B cell (primary cell): ENCODE results near the gene HOXA1. TPM values are rescaled to one million over a fixed set of nuclear protein-coding genes. Genes with fewer than 3 reads are reported as not detected.

Source experiments
- ATAC-seq: fragments of 200-7000 bp; cut with Tn5 transposase; one replicate; pipeline ENCODE4 v1.10.0; 2021; ENCODE audit warnings: low read depth, mild to moderate bottlenecking, moderate number of reproducible peaks, moderate library complexity
- CTCF ChIA-PET: fragments of 350-600 bp; sonication (Branson Sonifier 250); formaldehyde crosslinking; loops from one replicate; lab custom pipeline; 2021; ENCODE audit warnings: antibody characterized with exemption, inconsistent platforms; lab: Charles Lee
- POLR2A ChIA-PET: fragments of 350-600 bp; sonication (Branson Sonifier 250); formaldehyde crosslinking; loops from one replicate; lab custom pipeline; 2021; ENCODE audit warnings: antibody characterized with exemption; lab: Charles Lee
- DNase-seq: peaks from one replicate; pipeline ENCODE4 v3.0.0; 2013
- H2AFZ ChIP-seq: 2 replicates; pipeline ENCODE4 v1.6.1; 2012; ENCODE audit warnings: mild to moderate bottlenecking, low read depth, low read length; ENCODE audit not compliant: insufficient read depth, poor library complexity, severe bottlenecking
- H3K27ac ChIP-seq, 2 donors: 1 replicate in 1 of 2; 2 replicates in 1 of 2; pipeline ENCODE4 v1.5.1; 2012 to 2013; ENCODE audit warnings: low read length in 2 of 2, mild to moderate bottlenecking in 2 of 2, moderate library complexity in 1 of 2
- H3K27me3 ChIP-seq, 4 experiments: fragments of 200-600 bp in 1 of 4; sonication (generic) in 1 of 4; replicated peaks in 1 of 4; 1 replicate in 2 of 4; 2 replicates in 2 of 4; pipeline versions ENCODE4 v1.6.1 to v1.7.0; 2013 to 2016; ENCODE audit warnings: low read length in 3 of 4, mild to moderate bottlenecking in 2 of 4, mixed read lengths in 1 of 4, moderate library complexity in 1 of 4; ENCODE audit not compliant: insufficient read depth in 4 of 4, control insufficient read depth in 3 of 4; ENCODE audit errors: control extremely low read depth in 1 of 4
- H3K36me3 ChIP-seq, 2 experiments: replicated peaks in 1 of 2; 1 replicate in 1 of 2; 2 replicates in 1 of 2; pipeline versions ENCODE4 v1.6.1 to v1.7.1; 2013; ENCODE audit warnings: low read length in 1 of 2; ENCODE audit not compliant: insufficient read depth in 2 of 2, control insufficient read depth in 1 of 2; ENCODE audit errors: control extremely low read depth in 1 of 2, extremely low read depth in 1 of 2
- H3K4me1 ChIP-seq, 2 donors: fragments of 200-600 bp in 1 of 2; sonication (generic) in 1 of 2; 1 replicate in 1 of 2; 2 replicates in 1 of 2; pipeline versions ENCODE4 v1.5.1 to v1.6.1; 2013 to 2017; ENCODE audit warnings: low read length in 2 of 2; ENCODE audit not compliant: control insufficient read depth in 2 of 2, insufficient read depth in 2 of 2
- H3K4me2 ChIP-seq: replicated peaks from 2 replicates; pipeline ENCODE3; 2012; ENCODE audit warnings: mild to moderate bottlenecking, low read depth, low read length; ENCODE audit not compliant: poor library complexity, severe bottlenecking
- H3K4me3 ChIP-seq, 5 experiments: fragments of 200-600 bp in 1 of 5; sonication (generic) in 1 of 5; 1 replicate in 3 of 5; 2 replicates in 2 of 5; pipeline versions ENCODE4 v1.5.1 to v1.7.0; 2011 to 2016; ENCODE audit warnings: low read length in 4 of 5, mild to moderate bottlenecking in 4 of 5, low read depth in 2 of 5, control low read depth in 1 of 5, moderate library complexity in 1 of 5; ENCODE audit not compliant: insufficient read depth in 1 of 5; ENCODE audit errors: control extremely low read depth in 1 of 5, extremely low read depth in 1 of 5
- H3K79me2 ChIP-seq: fragments of 200-600 bp; sonication (generic); one replicate; pipeline ENCODE4 v1.6.0; 2016; ENCODE audit warnings: low read length; ENCODE audit not compliant: control insufficient read depth, insufficient read depth
- H3K9ac ChIP-seq: fragments of 200-600 bp; sonication (generic); 2 replicates; pipeline ENCODE4 v1.6.1; 2017; ENCODE audit warnings: mild to moderate bottlenecking, low read length, moderate library complexity
- H3K9me3 ChIP-seq, 3 donors: one replicate each; pipeline versions ENCODE4 v1.6.1 to v1.7.1; 2013; ENCODE audit warnings: low read length in 2 of 3; ENCODE audit not compliant: control insufficient read depth in 2 of 3, insufficient read depth in 1 of 3; ENCODE audit errors: control extremely low read depth in 1 of 3
- H4K20me1 ChIP-seq: 2 replicates; pipeline ENCODE4 v1.6.0; 2012; ENCODE audit warnings: mild to moderate bottlenecking, low read length; ENCODE audit not compliant: insufficient read depth, control insufficient read depth, poor library complexity, severe bottlenecking
- H3K27ac Mint-ChIP-seq: one replicate; pipeline ENCODE4 v1.8.0; 2021; ENCODE audit warnings: mixed read lengths
- H3K27me3 Mint-ChIP-seq: one replicate; pipeline ENCODE4 v1.8.0; 2021; ENCODE audit warnings: mixed read lengths
- H3K4me1 Mint-ChIP-seq: one replicate; pipeline ENCODE4 v1.8.0; 2021; ENCODE audit warnings: mixed read lengths
- H3K4me3 Mint-ChIP-seq: one replicate; pipeline ENCODE4 v1.8.0; 2021; ENCODE audit warnings: mixed read lengths
- H3K9me3 Mint-ChIP-seq: one replicate; pipeline ENCODE4 v1.8.0; 2022; ENCODE audit warnings: mixed read lengths; ENCODE audit not compliant: insufficient read depth
- CTCF ChIP-seq: fragments of 200-600 bp; IDR thresholded peaks from one replicate; pipeline ENCODE4 v1.8.0; 2022; ENCODE audit warnings: antibody characterized with exemption, mild to moderate bottlenecking
- EZH2 ChIP-seq: IDR thresholded peaks from 2 replicates; pipeline ENCODE4 v1.6.1; 2012; ENCODE audit warnings: borderline replicate concordance, low read depth, mild to moderate bottlenecking, moderate library complexity, low read length; ENCODE audit not compliant: insufficient read depth, poor library complexity, severe bottlenecking
- WGBS: methylation state at CpG from one replicate; pipeline ENCODE4 v1.1.5; 2013; ENCODE audit warnings: missing lambda C conversion rate; ENCODE audit not compliant: insufficient coverage; 5-methylcytosine and 5-hydroxymethylcytosine counted together
- intact Hi-C: fragments of 100-400 bp; cut with micrococcal nuclease; formaldehyde crosslinking; loops from one replicate; pipeline ENCODE4 v1.10.0; 2022
- polyA plus RNA-seq: library from polyadenylated mRNA; depleted of rRNA; stranded (reverse); fragments of >200 nt; gene quantifications from 2 replicates; pipeline ENCODE4 v1.2.3, GENCODE V29; 2012
- total RNA-seq, 2 donors: library from RNA; stranded (reverse); fragments of 120-200 nt in 1 of 2; gene quantifications; 1 replicate in 1 of 2; 2 replicates in 1 of 2; pipeline versions ENCODE4 v1.2.3 to v1.2.4, GENCODE V29; 2013 to 2022

Gene HOXA1
- total and polyA plus RNA-seq, 2 donors (not counting 1 experiment from before 2014, with no cell fraction given), result 0.13 to 0.37 TPM

DNA sequence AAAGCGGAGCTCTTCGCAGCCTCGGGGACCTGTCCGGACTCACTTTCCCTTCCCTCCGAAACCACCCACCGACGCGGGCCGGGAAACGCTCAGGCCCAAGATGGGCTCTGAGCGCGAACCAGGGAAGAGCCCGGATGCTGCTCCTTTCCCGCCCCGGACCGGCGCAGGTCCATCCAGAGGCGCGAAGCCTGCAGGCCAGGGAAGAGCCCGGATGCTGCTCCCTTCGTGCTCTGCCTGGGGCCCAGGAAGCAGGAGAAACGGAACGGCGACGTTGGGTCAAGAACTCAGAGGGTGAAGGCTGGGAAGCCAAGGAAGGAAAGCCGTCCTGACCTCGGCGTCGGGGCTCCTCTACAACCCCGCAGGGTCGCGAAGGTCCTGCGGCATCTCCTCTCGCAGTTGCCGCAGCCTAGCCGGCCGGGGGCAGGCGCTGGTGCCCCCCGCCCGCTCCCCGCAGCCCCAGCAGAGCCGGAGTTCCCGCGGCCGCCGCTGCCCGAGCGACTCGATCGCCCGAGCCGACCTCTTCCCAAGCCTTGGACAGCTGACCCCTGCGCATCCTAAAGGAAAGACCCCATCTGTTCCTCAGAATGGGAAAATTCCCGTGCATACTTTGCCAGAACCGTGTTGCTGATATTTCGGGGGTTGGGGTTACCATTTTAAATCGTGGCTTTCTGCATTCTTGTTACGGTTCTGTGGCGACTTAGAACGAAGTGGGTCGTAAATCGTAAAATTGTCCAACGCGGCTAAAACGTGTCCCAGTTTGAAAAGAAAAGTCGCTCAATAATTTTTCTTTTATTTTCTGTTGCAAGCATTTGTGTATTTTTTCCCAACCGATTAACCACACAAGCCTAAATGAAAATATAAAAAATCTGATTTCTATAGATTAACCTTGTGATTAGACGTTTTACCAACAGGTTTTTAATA, 7.5 kb downstream of the HOXA1 start:
- Histone ChIP-seq H3K9ac (no peak overlapping the region), H3K4me3 (peak overlapping the region in 2 of 5 experiments; percentile 9 to 14), H3K4me2 (peak overlapping the region; percentile 60), H3K36me3 (no peaks in the 10 kb centered on the region), H3K4me1 (peaks cover 9 to 10% of the 10 kb centered on the region in 2 donors), H2AFZ (peak overlapping the region; percentile 36), H4K20me1 (no peaks in the 10 kb centered on the region), H3K79me2 (no peaks in the 10 kb centered on the region), H3K27me3 (peaks cover 5 to 54% (median 39%) of the 10 kb centered on the region in 4 experiments), H3K27ac (no peak overlapping the region), H3K9me3 (peaks cover 0 to 9% (median 3%) of the 10 kb centered on the region in 3 donors)
- peak overlapping the region; percentile 66 for H3K4me3 Mint-ChIP-seq
- TF ChIP-seq CTCF, result no peak
- peak; percentile 81 for TF ChIP-seq EZH2
- no peak overlapping the region for H3K27ac Mint-ChIP-seq
- peaks cover 57% of the 10 kb centered on the region for H3K27me3 Mint-ChIP-seq
- no peaks in the 10 kb centered on the region for H3K9me3 Mint-ChIP-seq
- peaks cover 9% of the 10 kb centered on the region for H3K4me1 Mint-ChIP-seq
- WGBS, result 15% methylated on average over 63 of the region's 68 CpGs
- ChIA-PET POLR2A (no interaction called here), CTCF (no interaction called here)
- intact Hi-C loops, result no loop called here
- DNase-seq, result peak; percentile 38
- no peak for ATAC-seq

- TF ChIP-seq EZH2, result no peak
- TF ChIP-seq CTCF, result no peak
- H3K4me2 ChIP-seq, result no peak overlapping the region
- H3K9me3 ChIP-seq, result peaks cover 0 to 9% (median 3%) of the 10 kb centered on the region in 3 donors
- H3K27me3 Mint-ChIP-seq, result peaks cover 16% of the 10 kb centered on the region
- no peaks in the 10 kb centered on the region for H3K79me2 ChIP-seq
- no peak for ATAC-seq
- H3K9ac ChIP-seq, result no peak overlapping the region
- peaks cover 9 to 12% of the 10 kb centered on the region in 2 donors for H3K4me1 ChIP-seq
- H4K20me1 ChIP-seq, result no peaks in the 10 kb centered on the region
- DNase-seq, result no peak
- ChIA-PET POLR2A (no interaction called here), CTCF (interaction anchor here (2.1 kb wide), 1 partner anchor 78 kb away, joined by 6 read pairs; no protein-coding TSS in a partner anchor)
- H3K4me3 ChIP-seq, result no peak overlapping the region
- intact Hi-C loops, result no loop called here
- no peaks in the 10 kb centered on the region for H3K9me3 Mint-ChIP-seq
- no peak overlapping the region for H3K27ac Mint-ChIP-seq
- WGBS, result no CpG with 5 or more reads among the region's 2 CpGs
- peaks cover 0 to 19% (median 11%) of the 10 kb centered on the region in 4 experiments for H3K27me3 ChIP-seq
- H3K4me3 Mint-ChIP-seq, result no peak overlapping the region
- no peak overlapping the region for H3K27ac ChIP-seq
- no peak overlapping the region for H2AFZ ChIP-seq
- peaks cover 16% of the 10 kb centered on the region for H3K4me1 Mint-ChIP-seq
- no peaks in the 10 kb centered on the region for H3K36me3 ChIP-seq
These were observed 12.2 kb downstream of the HOXA1 start for GRCh38 chr7:27083646-27084045.
